ENCODE results near the gene ARID5A. TPM values are rescaled to one million over a fixed set of nuclear protein-coding genes. Genes with fewer than 3 reads are reported as not detected.

Gene ARID5A
- total RNA-seq, 1 experiment from 2014 or later = 5.4 TPM

- peak; percentile 42 for DNase-seq (ENCODE audit: low read depth)
Measured at GRCh38 chr2:96528006-96528699, 8.4 kb upstream of the ARID5A start.

GRCh38 chr2:96528700-96529375, 7.7 kb upstream of the ARID5A start:
- no peak for DNase-seq (ENCODE audit: low read depth)

- no peak for DNase-seq (ENCODE audit: low read depth)
Measured at GRCh38 chr2:96529376-96530143, 7.0 kb upstream of the ARID5A start.

- DNase-seq (ENCODE audit: low read depth) = no peak
Measured at GRCh38 chr2:96530144-96530430, 6.5 kb upstream of the ARID5A start.

- peak; percentile 39 for DNase-seq (ENCODE audit: low read depth)
Measured at GRCh38 chr2:96530474-96531357, 5.8 kb upstream of the ARID5A start.

GRCh38 chr2:96531366-96531765, 5.2 kb upstream of the ARID5A start:
- DNase-seq (ENCODE audit: low read depth) = no peak

- peak; percentile 97 for DNase-seq (ENCODE audit: low read depth)
Measured at GRCh38 chr2:96531872-96532505, 4.6 kb upstream of the ARID5A start.

GRCh38 chr2:96532641-96533291, 3.8 kb upstream of the ARID5A start:
- no peak for DNase-seq (ENCODE audit: low read depth)

GRCh38 chr2:96533292-96534073, 3.1 kb upstream of the ARID5A start:
- DNase-seq (ENCODE audit: low read depth) = no peak

- no peak for DNase-seq (ENCODE audit: low read depth)
Measured at GRCh38 chr2:96534141-96534540, 2.4 kb upstream of the ARID5A start.

- no peak for DNase-seq (ENCODE audit: low read depth)
Measured at GRCh38 chr2:96534701-96535181, 1.8 kb upstream of the ARID5A start.

- DNase-seq (ENCODE audit: low read depth) = no peak
Measured at GRCh38 chr2:96535331-96535730, 1.2 kb upstream of the ARID5A start.

- peak; percentile 78 for DNase-seq (ENCODE audit: low read depth)
Measured at GRCh38 chr2:96537066-96537733, 648 bp downstream of the ARID5A start.

- no peak for DNase-seq (ENCODE audit: low read depth)
Measured at GRCh38 chr2:96537734-96538486, 1.4 kb downstream of the ARID5A start.

GRCh38 chr2:96538487-96539214, 2.1 kb downstream of the ARID5A start:
- DNase-seq (ENCODE audit: low read depth) = no peak

GRCh38 chr2:96539215-96539920, 2.8 kb downstream of the ARID5A start:
- DNase-seq (ENCODE audit: low read depth) = no peak

- DNase-seq (ENCODE audit: low read depth) = peak; percentile 59
Measured at GRCh38 chr2:96540136-96540535, 3.6 kb downstream of the ARID5A start.

All from Daoy (cell line).